Progenitor cell of endocrine pancreas (in vitro differentiated cells): ENCODE data around the gene HES4. TPM values are rescaled to one million over a fixed set of nuclear protein-coding genes. Genes with fewer than 3 reads are reported as not detected.

Experiments
- DNase-seq: peaks from one replicate; pipeline ENCODE4 v3.0.0; 2021; ENCODE audit warnings: low spot score; ENCODE audit not compliant: unreplicated experiment
- H3K27ac Mint-ChIP-seq: 2 replicates; pipeline ENCODE4 v1.8.0; 2021; ENCODE audit warnings: mild to moderate bottlenecking, moderate library complexity, mixed read lengths
- H3K27me3 Mint-ChIP-seq: 2 replicates; pipeline ENCODE4 v1.8.0; 2021; ENCODE audit warnings: mixed read lengths
- H3K36me3 Mint-ChIP-seq: 2 replicates; pipeline ENCODE4 v1.8.0; 2022; ENCODE audit warnings: mixed read lengths; ENCODE audit not compliant: insufficient read depth
- H3K4me1 Mint-ChIP-seq: 2 replicates; pipeline ENCODE4 v1.8.0; 2021; ENCODE audit warnings: low read depth, mixed read lengths
- H3K4me3 Mint-ChIP-seq: 2 replicates; pipeline ENCODE4 v1.8.0; 2021; ENCODE audit warnings: low read depth, mild to moderate bottlenecking, moderate library complexity, mixed read lengths
- H3K9me3 Mint-ChIP-seq: 2 replicates; pipeline ENCODE4 v1.8.0; 2021; ENCODE audit warnings: low read depth, mixed read lengths
- CTCF ChIP-seq: fragments of 200-600 bp; sonication (generic); IDR thresholded peaks from one replicate; pipeline ENCODE4 v1.5.0; 2021; ENCODE audit warnings: antibody characterized with exemption, mild to moderate bottlenecking; ENCODE audit not compliant: unreplicated experiment
- total RNA-seq: library from RNA; stranded (reverse); gene quantifications from 2 replicates; pipeline ENCODE4 v1.2.1, GENCODE V29; 2021

Gene HES4
- total RNA-seq, 1 donor from 2014 or later = 83.8 TPM

GRCh38 chr1:982765-983436 lies 17.0 kb downstream of the HES4 start:
- peaks cover 4% of the 10 kb centered on the region for H3K9me3 Mint-ChIP-seq
- H3K27me3 Mint-ChIP-seq = peaks cover 38% of the 10 kb centered on the region
- DNase-seq = no peak
- peaks cover 2% of the 10 kb centered on the region for H3K36me3 Mint-ChIP-seq
- no peaks in the 10 kb centered on the region for H3K4me1 Mint-ChIP-seq
- no peak overlapping the region for H3K4me3 Mint-ChIP-seq
- no peak for TF ChIP-seq CTCF
- peak overlapping the region; percentile 33 for H3K27ac Mint-ChIP-seq

- Mint-ChIP-seq H3K27me3 (peaks cover 37% of the 10 kb centered on the region), H3K27ac (peak within 1 kb of the TSS; percentile 33), H3K36me3 (peaks cover 2% of the 10 kb centered on the region), H3K4me1 (no peaks in the 10 kb centered on the region), H3K9me3 (peaks cover 3% of the 10 kb centered on the region), H3K4me3 (no peak within 1 kb of the TSS)
- TF ChIP-seq CTCF = no peak
- no peak for DNase-seq
These were observed 17.8 kb downstream of the HES4 start, which contains the start of gene PERM1 for GRCh38 chr1:981955-982558. Gene PERM1 (minus strand): TSS chr1:982093. CDS start chr1:981029, 1,064 bp downstream.

- TF ChIP-seq CTCF = no peak
- no peak for DNase-seq
- H3K36me3 Mint-ChIP-seq = peaks cover 2% of the 10 kb centered on the region
- H3K4me1 Mint-ChIP-seq = no peaks in the 10 kb centered on the region
- peaks cover 3% of the 10 kb centered on the region for H3K9me3 Mint-ChIP-seq
- no peak overlapping the region for H3K27ac Mint-ChIP-seq
- H3K4me3 Mint-ChIP-seq = no peak overlapping the region
- peaks cover 36% of the 10 kb centered on the region for H3K27me3 Mint-ChIP-seq
These were observed 18.4 kb downstream of the HES4 start for GRCh38 chr1:981491-981954.

GRCh38 chr1:980602-981395 lies 19.1 kb downstream of the HES4 start:
- no peak overlapping the region for H3K4me3 Mint-ChIP-seq
- TF ChIP-seq CTCF = no peak
- H3K36me3 Mint-ChIP-seq = peaks cover 2% of the 10 kb centered on the region
- no peak for DNase-seq
- H3K27ac Mint-ChIP-seq = no peak overlapping the region
- H3K27me3 Mint-ChIP-seq = peaks cover 31% of the 10 kb centered on the region
- peaks cover under 1% of the 10 kb centered on the region for H3K4me1 Mint-ChIP-seq
- H3K9me3 Mint-ChIP-seq = peaks cover 3% of the 10 kb centered on the region

GRCh38 chr1:980137-980571 lies 19.7 kb downstream of the HES4 start:
- H3K4me3 Mint-ChIP-seq = no peak overlapping the region
- no peak for DNase-seq
- TF ChIP-seq CTCF = no peak
- peaks cover 2% of the 10 kb centered on the region for H3K36me3 Mint-ChIP-seq
- peaks cover 2% of the 10 kb centered on the region for H3K4me1 Mint-ChIP-seq
- peaks cover 28% of the 10 kb centered on the region for H3K27me3 Mint-ChIP-seq
- no peak overlapping the region for H3K27ac Mint-ChIP-seq
- H3K9me3 Mint-ChIP-seq = peaks cover 3% of the 10 kb centered on the region
